GM21526 (cell line): ENCODE data around the gene GNB1L.

ENCODE experiments used
- ATAC-seq: cut with Tn5 transposase; IDR thresholded peaks from one replicate; pipeline ENCODE4 v1.9.1; 2021; ENCODE audit warnings: moderate library complexity; ENCODE audit not compliant: unreplicated experiment, low FRiP score

GNB1L gene

DNA sequence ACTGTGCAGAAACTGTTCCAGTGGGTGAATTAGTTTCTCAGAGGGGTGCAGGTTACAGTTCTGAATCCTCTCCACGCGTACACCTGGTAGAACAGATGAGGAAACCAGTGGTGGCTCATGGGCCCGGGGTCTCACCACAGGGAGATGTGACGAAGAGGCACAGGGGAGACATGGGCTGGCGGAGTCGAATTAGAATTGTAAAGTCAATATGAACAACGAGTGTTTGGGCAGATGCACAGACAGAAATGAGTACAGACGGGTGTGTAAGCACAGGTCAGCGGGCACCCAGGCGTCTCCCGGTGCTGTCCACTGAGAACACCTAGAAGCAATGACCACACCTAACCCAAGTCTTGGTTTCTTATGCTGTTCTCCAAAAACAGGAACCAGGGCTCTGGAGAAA, 41.8 kb downstream of the GNB1L start:
- ATAC-seq, result no peak

- ATAC-seq, result no peak
These were observed 42.6 kb downstream of the GNB1L start for GRCh38 chr22:19811811-19812771.

DNA sequence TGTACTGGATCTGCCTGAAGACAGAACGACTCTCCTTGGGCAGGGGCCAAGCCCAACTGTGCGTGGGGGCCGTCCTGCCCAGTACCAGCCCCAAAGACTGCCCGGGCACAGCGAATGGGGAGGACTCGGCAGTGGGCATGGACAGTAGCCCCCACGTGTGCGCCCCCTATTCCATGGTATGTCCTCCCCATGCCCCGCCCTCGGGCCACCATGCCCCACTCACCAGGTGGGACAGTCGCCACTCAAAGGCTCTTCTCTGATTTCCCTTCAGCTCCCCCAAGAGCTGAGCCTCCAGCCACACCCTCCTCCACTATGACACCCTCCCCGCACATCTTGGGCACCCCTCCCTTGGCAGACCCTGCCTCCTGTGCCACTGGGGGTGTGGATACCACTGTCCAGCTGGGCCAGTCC, 43.5 kb downstream of the GNB1L start:
- no peak for ATAC-seq

- ATAC-seq, result no peak
These were observed 44.1 kb downstream of the GNB1L start for GRCh38 chr22:19810381-19811201.

GRCh38 chr22:19809741-19810140, 44.9 kb downstream of the GNB1L start:
- ATAC-seq, result no peak

DNA sequence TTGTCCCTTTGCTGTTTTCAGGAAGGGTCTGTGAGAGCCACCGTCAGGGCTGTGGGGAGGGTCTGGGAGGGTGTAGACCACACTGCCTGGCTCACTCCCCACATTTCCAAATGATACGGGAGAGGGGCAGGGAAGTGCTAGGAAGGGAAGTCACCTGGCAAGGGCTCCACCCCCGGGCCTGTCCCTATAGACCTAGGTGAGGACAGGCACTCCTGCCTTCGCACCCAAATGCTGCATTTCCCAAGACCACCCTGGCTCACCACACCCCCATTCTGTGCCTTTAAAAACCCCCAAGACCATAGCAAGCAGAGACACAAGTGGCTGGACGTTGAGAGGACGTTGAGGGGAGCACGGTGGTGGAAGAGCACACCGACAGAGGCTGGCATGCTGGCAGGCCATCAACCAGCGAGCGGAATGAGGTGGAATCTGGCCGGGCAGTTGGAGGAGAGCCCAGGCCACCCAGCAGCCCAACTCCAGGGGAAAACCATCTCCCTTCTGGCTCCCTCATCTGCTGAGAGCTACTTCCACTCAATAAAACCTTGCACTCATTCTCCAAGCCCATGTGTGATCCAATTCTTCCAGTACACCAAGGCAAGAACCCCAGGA, 45.7 kb downstream of the GNB1L start:
- no peak for ATAC-seq

DNA sequence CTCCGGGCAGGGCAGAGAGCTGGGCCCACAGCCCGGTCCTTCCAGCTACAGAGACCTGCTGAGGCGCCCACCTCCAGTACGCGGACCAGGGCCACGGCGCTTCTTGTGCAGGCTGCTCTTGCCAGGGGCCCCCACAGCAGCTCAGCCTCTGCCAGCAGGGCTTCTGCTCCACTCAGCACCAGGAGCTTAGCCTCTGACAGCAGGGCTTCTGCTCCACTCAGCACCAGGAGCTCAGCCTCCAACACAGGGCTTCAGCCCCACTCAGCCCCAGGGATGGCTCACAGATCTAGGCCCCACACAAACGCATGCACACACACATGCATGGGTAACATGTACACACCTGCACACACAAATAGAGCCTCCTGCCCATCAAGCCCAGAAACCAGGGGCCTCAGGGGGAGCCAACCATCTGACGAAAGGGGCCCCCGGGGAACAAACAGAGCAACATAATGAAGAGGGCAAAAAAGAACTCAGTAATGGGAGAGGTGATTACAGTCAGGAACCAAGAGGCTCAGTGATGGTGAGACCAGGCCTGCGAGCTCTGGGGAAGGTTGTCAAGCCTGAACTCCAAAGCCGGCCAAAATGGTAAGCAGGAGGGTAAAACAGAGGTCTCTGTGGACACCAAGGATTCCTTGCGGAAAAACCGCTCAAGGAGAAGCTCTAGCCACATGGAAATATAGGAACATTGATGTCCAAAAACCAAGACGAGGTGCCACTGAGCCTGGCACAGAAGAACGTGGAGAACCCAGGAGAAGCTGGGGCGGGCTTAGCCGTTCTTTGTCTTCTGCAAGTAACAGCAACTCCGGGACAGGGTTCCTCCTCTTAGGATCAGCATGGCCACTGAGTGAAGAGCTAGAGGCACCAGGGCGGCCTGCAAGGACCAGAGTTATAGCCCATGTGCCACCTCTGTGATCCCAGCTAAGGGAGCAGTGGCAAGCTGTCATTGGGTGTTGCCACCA, 46.5 kb downstream of the GNB1L start:
- ATAC-seq, result no peak

GRCh38 chr22:19807161-19807913, 47.3 kb downstream of the GNB1L start:
- ATAC-seq, result no peak

GRCh38 chr22:19806213-19807160, 48.2 kb downstream of the GNB1L start:
- ATAC-seq, result no peak

- ATAC-seq, result no peak
These were observed 48.9 kb downstream of the GNB1L start for GRCh38 chr22:19805821-19806212.

DNA sequence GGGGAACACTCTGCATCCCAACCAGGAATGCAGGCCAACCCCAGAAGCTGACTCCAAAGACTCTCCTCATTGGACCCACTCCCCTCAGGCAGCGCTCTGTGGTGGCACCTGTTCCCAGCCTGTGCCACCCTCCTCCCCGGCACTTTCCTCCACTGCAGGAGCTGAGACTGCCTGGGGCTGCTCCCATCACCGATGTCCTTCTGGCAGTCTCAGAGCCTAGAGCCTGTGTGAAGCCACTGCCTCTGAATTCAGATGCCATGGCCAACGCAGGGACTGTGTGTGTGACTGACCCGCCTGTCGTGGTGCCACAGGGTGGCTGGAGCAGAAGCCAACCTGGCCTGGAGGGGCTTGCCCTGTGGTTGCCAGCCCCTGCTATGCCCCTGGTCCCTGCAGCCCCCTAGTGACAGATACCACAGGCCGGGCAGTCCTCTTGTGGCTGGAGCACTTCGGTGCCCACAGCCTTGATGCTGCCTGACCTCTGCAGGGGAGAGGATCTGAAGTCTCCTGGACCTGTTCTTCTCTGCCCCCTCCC, 50.9 kb downstream of the GNB1L start:
- no peak for ATAC-seq

DNA sequence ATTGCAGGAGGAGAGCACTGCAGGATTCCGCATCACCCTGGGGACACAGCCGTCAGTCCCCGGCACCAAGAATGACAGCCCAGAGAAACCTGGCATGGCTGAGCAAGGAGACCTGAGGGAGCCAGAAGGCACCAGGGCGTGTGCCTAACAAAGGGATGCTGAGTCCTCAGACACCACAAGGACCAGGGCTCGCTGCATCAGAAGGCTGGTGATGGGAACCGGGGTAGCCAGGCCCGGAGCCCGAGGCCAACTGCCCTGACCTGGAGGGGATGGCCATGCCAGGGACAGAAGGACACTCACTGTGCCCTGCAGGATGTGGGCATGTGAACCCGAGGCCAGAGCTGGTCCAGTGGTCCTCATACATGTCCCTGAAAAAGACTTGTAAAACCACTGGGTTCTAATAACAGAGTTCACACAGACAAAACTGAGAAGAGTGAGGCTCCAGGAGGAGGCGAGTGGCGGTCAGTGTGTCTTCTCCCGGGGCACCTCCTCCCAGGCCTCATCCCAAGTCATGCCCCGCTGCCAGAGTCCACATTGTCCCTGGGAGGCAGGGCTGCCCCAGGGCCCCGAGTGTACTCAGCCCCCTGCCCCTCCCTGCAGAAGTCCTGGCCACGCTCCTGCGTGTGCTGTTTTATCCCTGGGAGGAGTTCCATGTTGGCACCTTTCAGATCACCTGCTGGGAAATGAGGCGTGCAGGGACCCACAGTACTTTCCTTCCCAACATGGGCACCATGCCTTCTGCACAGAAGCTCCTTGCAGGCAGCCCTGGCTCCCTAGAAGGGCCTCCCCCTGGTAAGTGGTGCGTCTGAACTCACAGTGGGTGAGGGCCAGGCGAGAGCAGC, 51.6 kb downstream of the GNB1L start:
- no peak for ATAC-seq

DNA sequence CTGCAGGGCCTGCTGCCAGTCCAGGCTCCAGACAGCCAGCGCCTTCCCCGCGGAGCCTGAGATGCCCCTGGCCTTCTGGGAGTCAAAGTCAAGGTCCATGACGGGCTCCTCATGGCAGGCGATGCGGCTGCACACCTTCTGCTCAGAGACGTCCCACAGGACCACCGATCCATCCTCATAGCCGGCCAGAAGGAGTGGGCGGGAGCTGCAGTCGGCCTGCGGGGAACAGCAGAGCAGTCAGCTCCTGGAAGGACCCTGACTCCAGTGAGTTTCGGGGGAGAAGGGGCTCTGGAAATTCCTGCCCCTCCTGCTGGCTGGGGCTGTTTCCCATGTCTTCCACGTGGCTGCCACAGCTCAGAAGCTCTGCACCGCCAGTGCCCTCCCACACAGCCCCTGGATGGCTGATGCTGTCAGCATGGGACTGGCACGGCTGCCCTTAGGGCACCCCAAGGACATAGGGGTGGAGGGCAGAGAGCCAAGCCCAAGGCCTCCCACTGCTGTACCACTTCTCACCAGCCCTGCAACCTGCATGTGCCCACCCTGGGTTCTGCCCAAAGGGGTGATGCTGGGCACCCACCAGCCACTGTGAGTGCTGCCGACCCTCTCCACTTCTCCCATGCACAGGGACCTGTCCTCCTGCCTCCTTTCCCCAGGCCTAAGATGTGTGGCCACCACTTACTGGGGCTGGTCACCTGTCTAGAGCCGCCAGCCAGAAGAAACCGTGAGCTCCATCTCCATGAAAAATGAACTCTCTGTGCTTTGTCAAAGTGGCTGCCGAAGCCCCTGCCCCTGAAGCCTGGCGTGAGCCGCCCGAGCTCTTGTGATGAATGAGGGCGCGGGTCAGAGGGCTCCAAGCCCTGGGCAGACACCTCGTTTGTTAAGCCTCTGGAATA, 52.4 kb downstream of the GNB1L start:
- no peak for ATAC-seq

DNA sequence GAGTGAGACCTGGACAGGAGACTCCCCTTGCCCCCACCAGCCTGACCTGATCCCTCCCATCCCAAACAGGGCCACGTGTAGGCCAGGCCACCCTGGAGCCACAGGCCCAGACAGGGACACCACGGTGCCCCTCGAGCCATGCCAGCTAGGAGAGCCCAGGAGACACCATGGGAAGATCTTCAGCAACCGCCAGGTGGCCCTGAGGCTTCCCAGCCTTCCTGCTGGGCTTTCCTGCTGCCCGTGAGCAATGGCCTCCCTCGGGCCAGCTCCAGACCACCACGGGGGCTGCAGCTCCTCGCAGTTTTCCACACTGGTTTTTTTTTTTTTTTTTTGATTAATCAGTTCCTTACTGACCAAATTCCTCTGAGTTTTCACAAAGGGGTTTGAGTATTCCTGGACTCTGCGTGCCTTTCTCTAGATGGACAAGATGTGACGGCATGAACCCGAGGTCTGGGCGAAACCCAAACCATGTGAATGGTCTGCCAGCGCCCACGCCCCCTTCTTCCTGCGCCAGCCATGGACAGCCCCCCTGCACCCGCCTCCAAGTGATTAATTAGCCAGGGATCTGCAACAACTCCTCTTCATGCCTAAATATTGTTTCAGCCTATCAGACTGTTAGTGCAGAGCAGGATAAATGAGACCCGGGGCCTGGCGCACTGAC, 53.2 kb downstream of the GNB1L start:
- no peak for ATAC-seq

DNA sequence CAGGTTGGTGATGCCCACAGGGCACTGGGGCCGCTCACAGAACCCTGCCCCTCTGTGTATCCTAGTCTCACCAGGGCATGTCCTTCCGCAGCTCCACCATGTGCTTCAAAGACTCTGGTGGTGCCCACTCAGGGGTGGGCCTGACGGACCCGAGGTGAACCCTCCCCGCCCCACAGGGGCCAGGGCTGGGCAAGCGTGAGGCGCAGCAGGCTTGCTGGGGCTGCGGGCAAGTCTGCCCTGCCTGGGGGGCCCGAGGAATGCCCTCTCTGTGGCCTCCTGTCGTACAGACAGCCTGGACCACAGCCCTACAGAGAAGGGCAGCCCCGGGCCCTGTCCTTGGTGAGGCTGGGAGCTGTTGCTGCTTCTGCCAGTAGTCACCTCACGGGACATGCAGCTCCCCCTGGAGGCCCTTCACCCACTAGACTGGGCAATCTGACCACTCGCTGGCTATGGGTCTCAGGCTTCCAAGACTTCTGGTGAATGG, 53.9 kb downstream of the GNB1L start:
- ATAC-seq, result no peak
